HEK293T (cell line): ENCODE measurements around the gene UGT1A1.
"Not testable (repeated sequence)": the region's sequence is repeated elsewhere in the genome, so short reads cannot be mapped to it uniquely, and the experiment has no call there.

Experiments used
- CTCF ChIA-PET: fragments of 350-600 bp; formaldehyde crosslinking; extraction: SDS; loops from one replicate; lab custom pipeline; 2021; ENCODE audit warnings: antibody characterized with exemption, inconsistent platforms; lab: Yijun Ruan, JAX
- POLR2A ChIA-PET: fragments of 350-600 bp; formaldehyde crosslinking; extraction: SDS; loops from one replicate; lab custom pipeline; 2020; ENCODE audit warnings: antibody characterized with exemption, inconsistent platforms; lab: Yijun Ruan, JAX
- DNase-seq: peaks from one replicate; pipeline ENCODE4 v3.0.0; 2012; ENCODE audit warnings: mixed read lengths; ENCODE audit errors: extremely low spot score
- ARNT ChIP-seq: fragments of 450-650 bp; IDR thresholded peaks from 2 replicates; pipeline ENCODE4 v1.6.1; 2017; ENCODE audit warnings: mild to moderate bottlenecking
- BHLHE40 ChIP-seq: fragments of 450-650 bp; IDR thresholded peaks from 2 replicates; pipeline ENCODE4 v1.6.1; 2016; ENCODE audit warnings: mild to moderate bottlenecking, moderate library complexity, borderline replicate concordance
- CTBP1 ChIP-seq: fragments of 450-650 bp; IDR thresholded peaks from 2 replicates; pipeline ENCODE4 v1.6.1; 2016; ENCODE audit warnings: borderline replicate concordance
- ELF4 ChIP-seq: fragments of 450-650 bp; IDR thresholded peaks from 2 replicates; pipeline ENCODE4 v1.6.1; 2017; ENCODE audit warnings: antibody characterized with exemption
- FOXA1 ChIP-seq: fragments of 450-650 bp; IDR thresholded peaks from 2 replicates; pipeline ENCODE4 v1.6.1; 2016; ENCODE audit warnings: mild to moderate bottlenecking
- FOXK2 ChIP-seq: fragments of 450-650 bp; IDR thresholded peaks from 2 replicates; pipeline ENCODE4 v1.6.1; 2016; ENCODE audit warnings: mild to moderate bottlenecking
- FOXM1 ChIP-seq: fragments of 450-650 bp; IDR thresholded peaks from 2 replicates; pipeline ENCODE4 v1.6.1; 2017; ENCODE audit warnings: mild to moderate bottlenecking, borderline replicate concordance
- HDGF ChIP-seq: fragments of 450-650 bp; IDR thresholded peaks from 2 replicates; pipeline ENCODE4 v1.6.1; 2017; ENCODE audit warnings: antibody characterized with exemption, borderline replicate concordance
- L3MBTL2 ChIP-seq: fragments of 450-650 bp; conservative IDR thresholded peaks from 2 replicates; pipeline ENCODE4 v1.6.1; 2016; ENCODE audit warnings: mild to moderate bottlenecking
- LEF1 ChIP-seq: fragments of 450-650 bp; IDR thresholded peaks from 2 replicates; pipeline ENCODE4 v1.6.1; 2017; ENCODE audit warnings: mild to moderate bottlenecking, borderline replicate concordance
- NFRKB ChIP-seq: fragments of 450-650 bp; IDR thresholded peaks from 2 replicates; pipeline ENCODE4 v1.6.1; 2016; ENCODE audit warnings: mild to moderate bottlenecking, moderate library complexity
- SP1 ChIP-seq: fragments of 450-650 bp; IDR thresholded peaks from 2 replicates; pipeline ENCODE4 v1.6.1; 2017
- SUZ12 ChIP-seq: fragments of 450-650 bp; IDR thresholded peaks from 2 replicates; pipeline ENCODE4 v1.6.1; 2016; ENCODE audit warnings: mild to moderate bottlenecking
- TARDBP ChIP-seq: fragments of 450-650 bp; IDR thresholded peaks from 2 replicates; pipeline ENCODE4 v1.6.1; 2016
- ZNF384 ChIP-seq: fragments of 450-650 bp; IDR thresholded peaks from 2 replicates; pipeline ENCODE4 v1.6.1; 2016
- TF ChIP-seq, protein P1 (sequence below): fragments of 450-650 bp; IDR thresholded peaks from 2 replicates; pipeline ENCODE4 v1.6.1; 2016

UGT1A1 gene

DNA sequence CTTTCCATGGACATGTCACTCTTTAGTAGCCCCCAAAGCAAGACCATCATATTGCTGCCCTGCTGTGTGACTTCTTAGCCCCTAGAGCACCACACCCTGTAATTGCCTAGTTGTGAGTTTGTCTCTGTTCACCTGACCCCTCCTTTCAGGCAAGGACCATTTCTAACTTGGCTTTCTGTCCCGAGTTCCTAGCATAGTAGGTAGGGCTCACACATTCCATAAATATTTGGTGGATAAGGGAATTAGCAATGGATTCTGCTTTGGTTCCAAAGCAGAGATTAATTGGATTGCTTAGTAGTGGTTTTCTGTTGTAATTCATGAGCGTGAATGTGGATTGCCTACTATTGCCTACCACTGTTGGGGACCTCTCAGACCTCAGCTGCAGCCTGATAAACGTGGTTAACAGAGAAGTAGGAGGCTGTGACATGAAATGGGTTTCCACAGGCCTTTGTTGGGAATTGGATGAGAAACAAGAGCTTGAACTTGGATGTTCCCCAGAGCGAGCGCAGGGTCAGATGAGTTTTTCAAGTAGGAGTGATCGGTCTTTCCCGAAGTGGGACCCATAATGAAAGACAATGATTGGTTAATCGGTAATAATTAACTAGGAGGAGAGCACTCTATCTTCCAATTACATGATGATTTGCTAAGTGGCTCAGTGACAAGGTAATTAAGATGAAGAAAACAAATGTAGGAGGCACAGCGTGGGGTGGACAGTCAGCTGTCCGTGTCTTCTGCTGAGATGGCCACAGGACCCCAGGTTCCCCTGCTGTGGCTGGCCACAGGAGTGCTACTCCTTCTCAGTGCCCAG, 13.4 kb upstream of the UGT1A1 start:
- no peak for DNase-seq
- ChIA-PET CTCF (no interaction called here), POLR2A (no interaction called here)
- TF ChIP-seq SUZ12 (no peak), L3MBTL2 (no peak), TARDBP (no peak), CTBP1 (no peak), ARNT (no peak), ELF4 (no peak), FOXA1 (no peak), LEF1 (no peak), SP1 (no peak), NFRKB (no peak), FOXM1 (no peak), HDGF (no peak), FOXK2 (no peak), BHLHE40 (no peak), ZNF384 (no peak)
- TF ChIP-seq, protein P1, sequence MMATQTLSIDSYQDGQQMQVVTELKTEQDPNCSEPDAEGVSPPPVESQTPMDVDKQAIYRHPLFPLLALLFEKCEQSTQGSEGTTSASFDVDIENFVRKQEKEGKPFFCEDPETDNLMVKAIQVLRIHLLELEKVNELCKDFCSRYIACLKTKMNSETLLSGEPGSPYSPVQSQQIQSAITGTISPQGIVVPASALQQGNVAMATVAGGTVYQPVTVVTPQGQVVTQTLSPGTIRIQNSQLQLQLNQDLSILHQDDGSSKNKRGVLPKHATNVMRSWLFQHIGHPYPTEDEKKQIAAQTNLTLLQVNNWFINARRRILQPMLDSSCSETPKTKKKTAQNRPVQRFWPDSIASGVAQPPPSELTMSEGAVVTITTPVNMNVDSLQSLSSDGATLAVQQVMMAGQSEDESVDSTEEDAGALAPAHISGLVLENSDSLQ: no peak

DNA sequence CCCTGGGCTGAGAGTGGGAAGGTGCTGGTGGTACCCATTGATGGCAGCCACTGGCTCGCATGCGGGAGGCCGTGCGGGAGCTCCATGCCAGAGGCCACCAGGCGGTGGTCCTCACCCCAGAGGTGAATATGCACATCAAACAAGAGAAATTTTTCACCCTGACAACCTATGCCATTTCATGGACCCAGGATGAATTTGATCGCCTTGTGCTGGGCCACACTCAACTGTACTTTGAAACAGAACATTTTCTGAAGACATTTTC, 12.9 kb upstream of the UGT1A1 start:
- POLR2A ChIA-PET: no interaction called here
- DNase-seq: no peak
- CTCF ChIA-PET: no interaction called here
- TF ChIP-seq FOXA1 (no peak), ELF4 (no peak), HDGF (no peak)

DNA sequence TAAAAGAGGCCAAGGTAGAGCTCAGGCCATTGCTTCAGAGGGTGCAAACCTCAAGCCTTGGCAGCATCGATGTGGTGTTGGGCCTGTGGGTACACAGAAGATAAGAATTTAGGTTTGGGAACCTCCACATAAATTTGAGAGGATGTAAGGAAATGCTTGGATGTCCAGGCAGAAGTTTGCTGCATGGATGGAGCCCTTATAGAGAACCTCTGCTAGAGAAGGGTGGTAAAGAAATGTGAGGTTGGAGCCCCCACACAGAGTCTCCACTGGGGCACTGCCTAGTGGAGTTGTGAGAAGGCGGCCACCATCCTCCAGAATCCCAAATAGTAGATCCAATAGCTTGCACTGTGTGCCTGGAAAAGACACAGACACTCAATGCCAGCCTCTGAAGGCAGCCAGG, 9.4 kb upstream of the UGT1A1 start:
- CTCF ChIA-PET, POLR2A ChIA-PET, DNase-seq: not testable (repeated sequence)

DNA sequence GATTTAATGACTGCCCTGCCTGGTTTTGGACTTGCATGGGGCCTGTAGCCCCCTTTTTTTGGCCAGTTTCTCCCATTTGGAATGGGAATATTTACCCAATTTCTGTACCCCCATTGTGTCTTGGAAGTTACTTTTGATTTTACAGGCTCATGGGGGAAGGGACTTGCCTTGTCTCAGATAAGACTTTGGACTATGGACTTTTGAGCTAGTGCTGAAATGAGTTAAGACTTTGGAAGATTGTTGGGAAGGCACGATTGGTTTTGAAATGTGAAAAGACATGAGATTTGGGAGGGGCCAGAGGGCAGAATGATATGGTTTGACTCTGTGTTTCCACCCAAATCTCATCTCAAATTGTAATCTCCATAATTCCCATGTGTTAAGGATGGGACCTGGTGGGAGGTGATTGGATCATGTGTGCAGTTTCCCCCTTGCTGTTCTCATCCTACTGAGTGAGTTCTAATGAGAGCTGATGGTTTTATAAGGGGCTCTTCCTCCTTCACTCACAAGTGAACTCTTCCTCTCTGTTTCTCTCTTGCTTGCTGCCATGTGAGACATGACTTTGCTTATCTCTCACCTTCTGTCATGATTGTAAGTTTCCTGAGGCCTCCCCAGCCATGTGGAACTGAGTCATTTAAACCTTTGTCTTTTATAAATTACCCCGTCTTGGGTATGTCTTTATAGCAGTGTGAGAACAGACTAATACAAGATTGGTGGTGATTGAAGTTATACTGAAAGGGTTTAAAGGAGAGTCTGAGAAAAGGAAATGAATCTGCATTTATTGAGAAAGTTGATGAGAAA, 8.7 kb upstream of the UGT1A1 start:
- POLR2A ChIA-PET, DNase-seq, CTCF ChIA-PET: not testable (repeated sequence)

DNA sequence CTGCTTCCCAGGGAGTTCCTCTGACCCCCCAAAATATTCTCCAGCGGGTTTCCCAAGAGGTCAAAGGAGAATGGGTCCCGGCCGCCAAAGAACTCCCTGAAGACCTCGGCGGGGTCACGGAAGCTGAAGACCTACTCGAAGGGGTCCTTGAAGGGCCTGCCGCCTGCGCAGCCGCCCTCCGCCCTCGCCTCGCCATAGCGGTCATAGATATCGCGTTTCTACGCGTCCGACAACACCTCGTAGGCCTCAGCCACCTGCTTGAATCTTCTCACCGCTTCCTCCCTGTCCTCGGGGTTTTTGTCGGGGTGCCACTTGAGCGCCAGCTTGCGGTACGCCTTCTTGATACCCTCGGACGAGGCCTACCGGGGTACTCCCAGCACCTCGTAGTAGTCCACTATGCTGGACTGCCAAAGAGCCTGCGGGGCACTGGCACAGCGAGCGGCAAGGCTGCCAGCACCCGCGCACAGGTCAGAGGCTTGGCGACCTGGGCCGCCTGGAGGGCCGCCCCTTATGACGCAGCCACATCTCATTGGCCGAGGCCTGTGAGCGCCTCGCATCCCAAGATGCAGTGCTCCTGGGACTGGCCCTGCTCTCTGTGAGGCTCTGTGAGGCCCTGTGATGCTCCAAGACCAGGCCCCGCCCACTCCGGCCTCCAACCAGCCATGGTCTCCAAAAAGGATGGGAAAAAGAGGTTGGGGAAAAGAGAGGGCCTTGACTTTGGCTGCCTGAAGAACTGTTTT, 5.0 kb upstream of the UGT1A1 start:
- ChIA-PET POLR2A (no interaction called here), CTCF (no interaction called here)
- no peak for DNase-seq
- TF ChIP-seq BHLHE40 (no peak), LEF1 (no peak), FOXA1 (no peak), FOXM1 (no peak), ELF4 (no peak), ARNT (no peak), TARDBP (no peak), HDGF (no peak), L3MBTL2 (no peak), ZNF384 (no peak), SUZ12 (no peak), CTBP1 (no peak), NFRKB (no peak), FOXK2 (no peak), SP1 (no peak)
- TF ChIP-seq, protein P1: no peak

DNA sequence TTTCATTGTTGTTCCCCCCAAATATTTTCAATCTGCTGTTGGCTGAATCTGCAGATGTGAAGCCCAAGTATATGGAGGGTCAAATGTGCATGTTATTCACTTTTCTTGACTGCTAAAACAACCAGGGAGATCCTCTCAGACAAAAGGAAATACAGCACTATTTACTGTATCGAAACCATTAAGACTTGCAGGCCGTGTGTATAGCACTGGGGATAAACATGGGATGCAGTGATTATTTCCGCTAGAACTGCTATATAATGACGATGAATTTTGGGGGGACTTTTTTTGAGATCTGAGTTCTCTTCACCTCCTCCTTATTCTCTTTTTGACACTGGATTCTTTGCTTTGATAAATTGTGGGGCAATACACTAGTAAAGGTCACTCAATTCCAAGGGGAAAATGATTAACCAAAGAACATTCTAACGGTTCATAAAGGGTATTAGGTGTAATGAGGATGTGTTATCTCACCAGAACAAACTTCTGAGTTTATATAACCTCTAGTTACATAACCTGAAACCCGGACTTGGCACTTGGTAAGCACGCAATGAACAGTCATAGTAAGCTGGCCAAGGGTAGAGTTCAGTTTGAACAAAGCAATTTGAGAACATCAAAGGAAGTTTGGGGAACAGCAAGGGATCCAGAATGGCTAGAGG, 3.5 kb upstream of the UGT1A1 start:
- DNase-seq: no peak
- no peak for TF ChIP-seq NFRKB
- TF ChIP-seq ARNT: no peak
- TF ChIP-seq SUZ12: no peak
- no peak for TF ChIP-seq BHLHE40
- no peak for TF ChIP-seq CTBP1
- no peak for TF ChIP-seq FOXA1
- no peak for TF ChIP-seq LEF1
- no peak for TF ChIP-seq TARDBP
- no peak for TF ChIP-seq L3MBTL2
- TF ChIP-seq HDGF: no peak
- TF ChIP-seq SP1: no peak
- CTCF ChIA-PET: no interaction called here
- POLR2A ChIA-PET: no interaction called here

DNA sequence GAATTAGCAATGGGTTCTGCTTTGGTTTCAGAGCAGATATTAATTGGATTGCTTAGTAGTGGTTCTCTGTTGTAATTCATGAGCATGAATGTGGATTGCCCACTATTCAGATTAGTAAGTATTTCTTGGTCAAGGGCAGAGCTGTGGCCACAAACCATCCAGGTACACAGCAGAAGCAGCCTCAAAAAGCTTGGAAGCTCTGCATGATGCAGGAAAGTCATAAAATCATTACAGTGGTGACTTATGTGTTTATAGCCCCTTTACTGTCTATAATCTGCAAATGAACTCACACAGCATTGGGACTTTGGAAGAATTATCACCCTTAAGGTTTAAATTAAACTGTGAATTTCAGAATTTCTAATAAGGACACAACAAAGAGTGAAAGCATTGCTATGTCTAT, 1.9 kb upstream of the UGT1A1 start:
- CTCF ChIA-PET: no interaction called here

More for the DNA sequence above, 1.9 kb upstream of the UGT1A1 start:
- POLR2A ChIA-PET: no interaction called here
- no peak for DNase-seq
- no peak for TF ChIP-seq HDGF
